ENCODE results near the gene ZFAND3.

GRCh38 chr6:38154731-38155130 is 335.2 kb downstream of the ZFAND3 start:
- TF ChIP-seq POLR2A (IDR thresholded peaks at IDR 0.05) = no peak
- TF ChIP-seq CTCF (IDR thresholded peaks at IDR 0.05 in 4 of 5, conservative IDR thresholded peaks at IDR 0.05 in 1 of 5) = no peak

Data from gastrocnemius medialis (tissue), 4 donors.